TTC549 (cell line): Measurements from ENCODE around the gene GRK3.

ENCODE experiments used
- FAIRE-seq: peaks from 2 replicates; lab custom pipeline; 2012; peaks lifted over from hg19 to GRCh38; lab: Jason Lieb, UNC

GRK3 gene

DNA sequence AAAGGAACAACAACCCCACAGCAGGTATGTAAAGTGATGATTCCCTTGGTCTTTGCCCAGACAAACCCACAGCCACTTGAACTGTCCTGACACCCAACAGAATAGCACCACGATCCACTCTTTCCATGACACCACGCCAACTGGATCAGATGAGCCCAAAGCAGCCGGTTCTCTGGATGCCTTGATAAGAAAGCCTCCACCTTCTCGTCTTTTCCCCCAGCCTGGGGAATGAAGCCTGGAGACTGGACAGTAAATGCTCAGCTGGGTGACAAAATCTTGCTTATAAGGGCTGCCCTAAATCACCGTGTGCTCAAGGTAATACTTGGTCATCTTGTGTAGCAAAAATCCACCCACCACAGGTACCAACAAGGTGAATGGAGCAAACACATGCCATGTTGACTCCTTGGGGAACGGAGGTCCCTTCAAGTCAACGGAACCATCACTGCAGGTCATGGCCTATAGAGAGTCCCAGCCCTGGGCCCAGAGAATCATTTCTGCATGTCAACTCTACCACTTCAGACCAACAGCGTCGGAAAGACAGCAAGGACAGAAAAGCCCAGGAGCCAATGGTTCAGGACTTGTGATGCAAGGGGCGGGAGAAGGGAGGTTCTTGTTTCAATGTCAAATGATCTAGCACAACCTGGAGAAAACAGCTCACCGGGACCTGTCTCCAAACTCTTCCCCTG lies 175.3 kb downstream of the GRK3 start:
- FAIRE-seq, result no peak

DNA sequence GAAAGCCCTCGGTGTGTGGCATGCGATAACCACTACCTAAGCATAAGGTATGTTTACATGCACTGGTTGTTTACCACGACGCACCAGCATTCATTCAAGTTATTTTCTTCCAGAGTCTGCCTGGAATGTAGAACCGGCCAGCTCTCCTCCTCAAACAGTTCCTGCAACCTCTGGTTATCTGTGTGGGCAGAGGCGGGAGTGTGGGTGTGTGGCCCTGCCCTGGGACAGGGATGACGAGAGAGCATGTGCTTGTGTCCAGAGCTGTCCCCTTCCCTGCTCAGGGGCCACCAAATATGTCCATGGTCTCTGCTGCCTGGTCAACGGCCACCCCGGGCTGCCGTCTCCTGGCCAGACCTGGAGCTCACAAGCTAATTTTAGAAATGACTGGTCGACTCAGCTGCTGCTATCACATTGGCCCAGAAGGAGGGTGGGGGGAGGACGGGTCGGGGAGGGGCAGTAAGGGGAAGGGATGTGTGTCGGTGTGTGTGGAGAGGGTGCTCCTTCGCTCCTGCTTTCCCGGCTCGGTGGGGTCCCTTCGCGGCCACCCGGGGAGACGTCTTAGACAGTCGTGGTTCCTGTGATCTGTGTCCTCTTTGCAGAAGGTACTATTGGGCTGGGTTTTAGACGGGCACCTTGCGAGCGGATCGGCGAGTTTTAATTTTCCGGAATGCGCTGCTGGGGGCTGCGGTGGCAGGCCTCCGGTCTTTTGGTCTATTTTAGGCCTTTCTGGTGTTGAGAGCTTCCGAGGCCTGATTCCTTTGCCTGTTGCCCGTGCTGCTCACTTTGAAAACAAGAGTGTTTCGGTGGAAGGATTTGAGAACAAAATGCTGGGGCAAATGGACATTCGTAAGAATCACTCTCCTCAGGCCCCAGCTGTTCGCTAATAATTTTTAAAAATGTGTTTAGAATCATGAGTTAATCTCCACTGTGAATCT lies 177.5 kb downstream of the GRK3 start, which contains the start of gene MYO18B:
Gene MYO18B, plus strand, starts transcription at position 497 of the 935 bp plus-strand sequence. CDS start 18,905 bp downstream, outside the sequence.
- FAIRE-seq, result no peak

DNA sequence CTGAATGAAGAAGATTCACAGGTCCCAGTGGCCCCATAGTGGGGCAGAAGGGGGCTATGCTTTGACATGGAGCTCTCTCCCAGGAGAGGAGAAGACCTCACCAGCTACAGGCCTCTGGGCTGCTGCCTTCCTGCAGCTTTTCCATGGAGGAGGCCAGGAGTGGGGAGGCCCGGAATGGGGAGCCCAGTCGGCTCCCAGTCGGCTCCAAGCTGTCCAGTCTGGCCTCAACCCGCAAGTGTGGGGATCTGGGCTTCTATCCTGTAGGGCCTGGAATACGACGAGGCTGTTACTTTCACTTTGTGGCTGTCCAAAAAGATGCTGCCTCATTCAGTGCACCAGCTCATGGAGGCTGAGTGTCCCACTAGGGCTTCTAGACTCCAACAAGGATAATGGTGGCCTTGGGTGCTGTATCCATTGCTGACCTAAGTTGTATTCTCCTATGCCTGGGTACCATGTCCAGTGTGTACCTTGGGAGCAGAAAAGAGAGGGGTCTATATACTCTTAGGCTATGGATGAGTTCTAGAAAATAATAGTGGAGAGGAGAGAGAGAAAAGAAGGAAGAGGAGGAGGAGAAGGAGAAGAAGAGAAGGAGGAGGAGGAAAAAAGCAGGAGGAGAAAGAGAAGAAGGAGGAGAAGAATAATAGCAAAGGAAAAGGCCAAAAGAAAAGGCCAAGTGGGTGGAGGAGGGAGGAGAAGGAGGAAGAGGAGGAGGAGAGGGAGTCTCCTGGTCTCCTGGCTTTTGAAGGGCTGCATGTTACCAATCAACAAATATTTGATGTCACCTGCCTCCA lies 178.6 kb downstream of the GRK3 start:
- no peak for FAIRE-seq

DNA sequence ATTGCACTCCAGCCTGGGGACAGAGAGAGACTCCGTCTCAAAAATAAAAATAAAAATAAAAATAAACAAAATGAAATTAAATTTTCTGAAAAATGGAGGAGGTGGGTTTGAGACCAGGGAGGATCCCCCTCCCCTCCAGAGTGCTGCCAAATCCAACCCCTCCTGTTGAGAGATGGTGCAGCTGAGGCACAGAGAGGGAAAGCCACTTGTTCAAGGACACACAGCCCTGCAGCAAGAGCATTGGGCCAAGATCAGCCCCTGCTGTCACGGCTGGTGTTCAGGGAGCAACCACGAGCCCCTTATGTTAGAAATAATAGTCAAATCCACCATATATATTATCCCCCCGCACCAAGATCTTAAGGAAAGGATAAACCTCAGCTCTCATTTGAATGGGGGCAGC lies 180.2 kb downstream of the GRK3 start:
- no peak for FAIRE-seq

DNA sequence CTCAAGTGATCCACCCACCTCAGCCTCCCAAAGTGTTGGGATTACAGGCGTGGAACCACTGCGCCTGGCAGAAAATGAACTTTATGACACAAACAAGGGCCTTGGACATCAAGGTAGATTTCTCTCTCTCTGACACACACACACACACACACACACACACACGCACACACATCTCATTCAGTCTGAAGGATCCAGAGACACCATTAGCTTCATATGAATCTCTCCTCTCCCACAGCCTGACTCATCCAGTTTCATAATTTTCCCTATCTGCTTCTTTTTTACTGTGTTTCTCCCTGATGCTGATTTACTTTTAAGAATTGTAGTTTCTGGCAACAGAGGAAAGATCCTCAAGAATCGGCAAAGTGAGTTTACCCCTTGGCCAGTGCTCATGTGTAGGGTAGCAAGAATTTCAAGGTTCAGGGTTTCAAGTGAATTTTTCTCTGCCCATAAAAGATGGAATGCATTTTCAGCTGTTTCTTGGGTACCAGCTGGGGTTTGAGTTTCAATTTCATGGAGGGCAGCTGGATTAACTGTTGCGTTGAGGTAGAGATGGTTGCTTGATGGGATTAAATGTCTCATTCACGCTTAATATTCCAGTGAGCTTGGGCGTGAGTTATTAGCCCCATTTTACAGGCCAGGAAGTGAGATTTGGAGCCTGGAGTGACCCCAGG lies 181.0 kb downstream of the GRK3 start:
- FAIRE-seq, result no peak

DNA sequence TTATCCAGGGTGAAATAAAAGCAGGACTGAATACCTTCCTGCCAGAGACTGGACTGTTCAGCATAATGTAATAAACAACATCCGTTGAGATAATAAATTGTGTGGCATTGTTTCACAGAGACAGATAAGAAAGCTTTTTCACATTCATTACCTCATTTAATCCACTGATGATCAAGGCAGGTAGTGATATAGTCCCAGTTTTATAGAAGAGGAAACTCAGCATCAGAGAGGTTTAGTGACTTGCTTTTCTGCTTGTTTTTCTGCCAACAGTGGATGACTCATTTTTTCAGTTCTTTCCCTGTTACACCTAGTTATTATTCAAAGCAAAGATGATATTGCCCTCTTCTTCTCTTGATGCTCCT lies 181.5 kb downstream of the GRK3 start:
- FAIRE-seq, result no peak

DNA sequence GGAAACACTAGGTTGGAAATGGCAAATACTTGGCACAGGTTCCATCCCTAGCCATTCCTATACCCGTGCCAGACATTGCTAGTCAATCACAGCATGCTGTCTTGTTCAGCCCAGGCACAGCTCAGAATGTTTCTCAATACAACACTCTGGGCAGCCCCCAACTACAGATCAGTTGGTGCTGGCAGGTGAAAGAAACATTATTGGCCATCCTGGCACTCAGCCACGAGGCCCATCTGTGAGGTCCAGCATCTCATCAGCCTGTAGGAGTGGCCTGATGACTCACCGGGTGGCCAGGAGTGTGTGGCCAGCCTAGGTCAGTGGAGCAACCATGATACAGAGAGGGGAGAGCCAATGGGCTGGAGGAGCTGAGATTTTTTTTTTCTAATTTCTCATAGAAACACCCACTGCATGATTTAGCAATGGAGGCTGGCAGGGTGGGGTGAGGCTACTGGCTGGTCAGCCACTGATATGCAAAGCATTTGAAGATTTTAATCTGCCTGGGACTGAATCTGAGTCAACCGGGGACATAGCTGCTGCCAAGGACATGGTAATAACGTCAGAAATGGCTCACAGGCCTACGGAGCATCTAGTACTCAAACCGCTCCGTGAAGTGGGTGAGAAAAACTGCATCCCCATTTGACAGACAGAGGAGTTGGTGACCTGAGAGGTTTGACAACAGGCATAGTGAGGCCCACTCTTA lies 182.9 kb downstream of the GRK3 start:
- no peak for FAIRE-seq

DNA sequence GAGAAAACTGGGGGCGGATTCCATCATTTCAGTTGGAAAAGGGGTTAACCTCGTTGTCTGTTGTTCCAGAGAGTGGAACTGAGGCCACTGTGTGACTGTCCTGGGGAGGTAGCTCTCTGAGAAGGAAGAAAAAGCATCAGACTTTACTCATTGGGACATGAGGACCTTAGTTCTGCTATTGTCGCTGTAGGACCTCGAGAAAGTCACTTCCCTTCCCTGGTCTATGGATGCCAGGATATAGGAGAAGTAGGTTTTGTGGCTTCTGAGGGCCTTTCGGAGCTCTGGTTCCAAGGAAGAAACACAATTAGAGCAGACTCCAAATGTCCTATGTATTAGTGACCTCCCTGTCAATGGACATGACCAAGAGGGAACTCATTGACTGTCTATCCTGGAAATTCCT lies 183.7 kb downstream of the GRK3 start:
- no peak for FAIRE-seq

DNA sequence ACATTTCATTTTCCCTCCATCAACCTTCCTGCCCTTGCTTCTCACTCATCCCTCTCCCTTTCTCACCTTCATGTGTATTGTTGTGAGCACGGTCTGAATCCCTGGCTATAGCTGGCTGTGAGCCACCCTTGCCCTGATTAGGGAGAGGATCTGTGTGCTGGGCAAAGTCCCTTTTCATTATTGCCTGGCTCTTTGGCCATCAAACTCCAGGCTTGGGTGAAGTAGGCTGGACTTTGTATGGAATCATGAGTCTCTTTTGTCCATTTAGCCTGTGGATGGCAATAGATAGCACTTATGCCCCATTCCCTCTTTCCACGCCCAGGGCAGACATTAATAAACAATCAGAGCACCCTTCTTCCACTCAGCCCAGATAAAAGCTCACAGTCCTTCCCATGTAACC lies 184.2 kb downstream of the GRK3 start:
- FAIRE-seq, result no peak

DNA sequence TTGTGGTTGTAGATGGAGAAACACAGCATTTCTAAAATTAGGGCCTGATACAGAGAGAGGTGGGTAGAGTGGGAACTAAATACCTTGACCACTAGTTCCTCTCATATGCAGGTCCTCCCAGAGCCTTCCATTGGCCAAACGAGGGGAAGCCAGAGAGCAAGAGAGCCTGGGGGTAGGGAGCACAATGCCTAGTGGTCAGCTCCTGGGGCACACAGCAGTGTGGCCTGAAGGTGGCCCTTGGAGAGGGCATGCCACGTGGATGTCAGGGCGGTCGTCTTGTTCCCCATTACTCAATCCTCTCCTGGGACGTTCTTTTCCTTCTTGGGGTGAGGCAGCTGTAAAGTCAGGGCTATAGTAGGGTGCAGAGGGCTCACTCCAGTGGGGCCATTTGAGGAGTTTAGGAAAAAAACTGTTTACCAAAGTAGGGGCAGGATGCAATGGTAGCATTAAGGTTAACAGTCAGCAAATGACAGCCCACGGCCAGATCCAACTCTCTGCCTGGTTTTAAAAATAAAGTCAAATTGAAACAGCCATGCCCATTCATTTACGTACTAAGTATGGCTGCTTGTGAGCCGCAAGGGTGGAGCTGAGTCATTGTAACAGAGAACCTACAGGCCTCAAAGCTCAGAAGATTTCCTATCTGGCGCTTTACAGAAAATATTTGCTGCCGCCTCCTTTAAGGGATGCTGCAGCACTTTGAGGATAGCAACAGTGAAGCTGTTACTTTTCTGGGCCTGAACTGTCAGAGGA lies 185.1 kb downstream of the GRK3 start:
- FAIRE-seq, result no peak

DNA sequence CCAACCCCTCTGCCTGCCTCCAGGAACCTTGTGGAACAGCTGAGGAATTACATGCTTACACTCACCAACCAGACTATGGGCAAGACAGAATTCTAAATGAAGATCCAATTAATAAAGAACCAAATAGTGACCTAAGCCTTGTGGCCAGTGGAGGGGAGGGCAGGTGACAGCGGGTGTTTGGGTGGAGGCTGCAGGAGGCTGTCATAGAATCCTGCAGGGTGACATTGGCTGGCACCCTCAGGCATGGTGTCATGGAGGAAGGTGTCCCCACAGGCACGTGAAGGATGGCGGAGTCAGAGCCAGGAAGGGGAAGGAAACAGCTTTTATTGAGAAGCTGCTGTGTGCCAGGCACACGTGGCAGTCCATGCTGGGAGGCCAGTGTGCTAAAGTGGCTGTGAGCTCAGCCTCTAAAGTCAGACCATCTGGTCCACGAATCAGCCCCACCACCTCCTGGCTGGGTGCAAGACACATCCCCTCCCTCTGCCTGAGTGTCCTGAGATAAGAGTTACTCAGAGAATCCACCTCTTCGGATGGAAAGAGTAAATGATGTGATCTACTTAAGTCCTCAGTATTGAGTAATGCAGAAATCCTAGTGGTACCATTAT lies 186.2 kb downstream of the GRK3 start:
- FAIRE-seq, result no peak

DNA sequence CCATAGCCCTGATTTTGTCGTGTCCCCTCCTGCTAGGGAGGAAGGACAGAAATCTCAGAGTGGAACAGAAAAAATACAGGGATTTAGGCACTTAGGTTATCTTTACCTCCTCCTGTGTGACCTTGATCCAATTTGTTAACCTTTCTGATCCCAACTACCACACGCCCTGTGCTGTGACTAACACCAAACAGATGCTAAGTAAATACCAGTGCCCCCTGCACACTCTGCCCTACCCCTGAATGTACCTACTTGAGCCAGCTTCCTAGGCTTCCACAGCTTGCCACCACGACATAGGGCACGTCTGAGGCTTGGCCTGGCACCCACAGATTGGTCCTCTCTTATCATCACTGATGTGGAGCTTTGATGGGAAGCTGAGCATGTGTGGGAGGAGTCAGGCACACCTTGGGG lies 186.7 kb downstream of the GRK3 start:
- no peak for FAIRE-seq

DNA sequence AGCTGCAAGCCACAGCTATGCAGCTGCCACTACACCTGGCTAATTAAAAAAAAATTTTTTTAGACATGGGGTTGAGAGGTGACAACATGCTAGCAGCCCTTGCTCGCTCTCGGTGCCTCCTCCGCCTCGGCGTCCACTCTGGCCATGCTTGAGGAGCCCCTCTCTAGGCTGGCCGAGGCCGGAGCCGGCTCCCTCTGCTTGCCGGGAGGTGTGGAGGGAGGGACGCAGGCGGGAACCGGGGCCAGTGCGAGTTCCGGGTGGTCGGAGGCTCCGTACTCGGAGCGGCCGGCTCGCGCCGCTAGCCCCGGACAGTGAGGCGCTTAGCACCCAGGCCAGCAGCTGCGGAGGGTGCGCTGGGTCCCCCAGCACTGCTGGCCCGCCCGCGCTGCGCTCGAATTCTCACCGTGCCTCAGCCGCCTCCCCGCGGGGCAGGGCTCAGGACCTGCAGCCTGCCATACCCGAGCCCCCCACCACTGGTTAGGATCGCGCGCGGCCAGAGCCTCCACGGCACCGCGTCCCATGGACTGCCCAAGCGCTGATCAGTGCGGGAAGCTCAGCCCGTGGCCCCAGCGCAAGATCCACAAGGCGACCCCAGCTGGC lies 188.2 kb downstream of the GRK3 start:
- no peak for FAIRE-seq

DNA sequence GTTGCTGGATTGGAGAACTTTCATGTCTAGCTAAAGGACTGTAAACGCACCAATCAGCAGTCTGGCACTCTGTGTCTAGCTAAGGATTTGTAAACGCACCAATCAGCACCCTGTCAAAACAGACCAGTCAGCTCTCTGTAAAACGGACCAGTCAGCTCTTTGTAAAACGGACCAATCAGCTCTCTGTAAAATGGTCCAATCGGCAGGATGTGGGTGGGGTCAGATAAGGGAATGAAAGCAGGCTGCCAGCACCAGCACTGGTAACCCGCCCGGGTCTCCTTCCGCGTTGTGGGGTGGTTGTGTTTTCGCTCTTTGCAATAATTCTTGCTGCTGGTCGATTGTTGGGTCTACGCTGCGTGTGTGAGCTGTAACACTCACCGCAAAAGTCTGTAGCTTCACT lies 188.8 kb downstream of the GRK3 start:
- no peak for FAIRE-seq

DNA sequence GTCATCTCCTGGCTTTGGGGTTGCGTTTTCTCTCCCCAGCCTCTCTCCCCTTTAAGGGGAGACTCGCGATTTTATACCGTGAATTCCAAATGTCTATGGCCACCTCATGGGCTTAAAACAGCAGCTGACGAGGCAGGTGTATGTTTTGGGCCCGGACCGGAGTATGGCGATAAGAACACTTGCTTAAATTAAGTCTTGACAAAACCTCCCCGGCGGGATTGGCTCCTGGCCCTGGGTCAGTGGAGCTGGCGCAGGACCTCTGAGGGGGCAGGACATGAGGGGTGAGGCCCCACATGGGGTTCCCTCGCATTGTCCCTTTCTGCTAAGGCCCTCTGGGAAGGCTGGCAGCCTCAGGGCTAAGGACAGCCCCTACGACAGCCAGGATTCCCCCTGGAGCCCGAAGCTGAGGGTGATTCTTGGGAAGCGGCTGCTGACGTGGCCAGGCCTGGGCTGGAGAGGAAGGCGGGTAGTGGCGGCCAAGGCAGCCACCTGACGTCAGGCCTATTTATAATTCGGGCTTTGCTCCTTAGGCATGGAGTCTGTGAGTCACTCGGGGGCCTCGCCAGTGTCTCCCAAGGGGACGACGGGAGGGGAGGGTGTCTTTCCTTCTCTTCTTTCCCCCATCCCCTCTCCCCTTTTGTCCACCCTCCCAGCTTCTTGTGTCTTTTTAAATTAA lies 190.2 kb downstream of the GRK3 start:
- FAIRE-seq, result no peak

DNA sequence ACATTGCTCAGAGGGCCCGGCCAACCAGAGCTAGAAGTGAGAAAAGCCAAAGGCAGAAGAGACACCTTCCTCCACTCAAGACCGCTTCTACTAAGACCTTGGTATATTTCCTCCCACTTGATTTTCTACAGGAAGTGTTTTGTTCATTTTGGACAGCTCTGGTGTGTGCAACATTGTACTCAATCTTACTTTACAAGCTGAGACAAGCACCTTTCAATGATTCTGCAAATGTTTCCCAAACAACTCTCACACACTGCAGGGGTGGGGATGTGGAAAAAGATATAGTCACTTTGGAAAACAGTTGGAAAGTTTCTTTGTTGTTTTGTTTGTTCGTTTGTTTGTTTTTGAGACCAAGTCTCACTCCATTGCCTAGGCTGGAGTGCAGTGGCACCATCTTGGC lies 193.2 kb downstream of the GRK3 start:
- no peak for FAIRE-seq

DNA sequence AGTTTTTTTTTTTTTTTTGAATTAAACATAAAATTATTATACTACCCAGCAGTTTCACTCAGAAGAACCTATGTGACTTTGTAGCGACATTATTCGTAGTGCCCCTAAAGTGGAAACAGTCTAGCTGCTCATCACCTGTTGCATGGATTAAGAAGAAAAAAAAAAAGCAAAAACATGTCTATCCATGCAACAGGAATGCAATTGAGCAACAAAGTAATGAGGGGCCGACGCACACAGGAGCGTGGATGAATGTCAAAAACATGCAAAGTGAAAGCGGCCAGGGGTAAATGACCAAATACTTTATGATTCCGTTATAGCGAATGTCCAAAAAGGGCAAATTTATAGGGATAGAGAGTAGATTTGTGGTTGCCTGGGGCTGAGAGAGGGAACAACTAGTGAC lies 193.8 kb downstream of the GRK3 start:
- no peak for FAIRE-seq

DNA sequence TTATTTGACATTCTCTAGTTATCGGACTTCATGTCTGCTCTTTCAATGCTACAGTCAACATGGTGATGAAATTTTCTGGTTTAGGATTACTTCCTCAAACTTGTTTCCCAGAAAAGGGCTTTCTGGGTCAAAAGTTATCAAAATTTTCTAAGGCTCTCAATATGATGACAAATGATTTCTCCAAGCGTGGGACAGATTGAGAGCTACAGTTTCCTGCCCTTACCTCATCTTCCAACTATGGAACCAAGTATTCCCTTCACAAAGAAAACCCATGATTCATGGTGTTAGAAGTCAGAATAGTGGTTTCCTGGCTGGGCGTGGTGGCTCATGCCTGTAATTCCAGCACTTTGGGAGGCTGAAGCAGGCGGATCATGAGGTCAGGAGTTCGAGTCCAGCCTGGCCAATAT lies 195.4 kb downstream of the GRK3 start:
- no peak for FAIRE-seq

DNA sequence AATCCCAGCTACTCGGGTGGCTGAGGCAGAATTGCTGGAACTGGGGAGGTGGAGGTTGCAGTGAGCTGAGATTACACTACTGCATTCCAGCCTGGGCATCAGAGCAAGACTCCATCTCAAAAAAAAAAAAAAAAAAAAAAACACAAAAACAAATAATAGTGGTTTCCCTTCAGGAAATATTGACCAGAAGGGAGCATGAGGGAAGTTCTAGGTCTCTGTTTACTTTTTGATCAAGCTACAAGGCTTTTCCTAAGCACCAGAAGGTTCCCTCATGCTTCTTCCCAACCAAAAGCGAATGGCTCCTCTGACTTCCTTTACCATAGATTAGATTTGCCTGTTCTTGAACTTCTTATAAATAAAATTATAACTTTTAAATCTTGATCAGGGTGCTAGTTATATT lies 195.8 kb downstream of the GRK3 start:
- no peak for FAIRE-seq
